Measurements from ENCODE around the gene ARHGAP28. TPM values are rescaled to one million over a fixed set of nuclear protein-coding genes. Genes with fewer than 3 reads are reported as not detected.

The ARHGAP28 gene
- total RNA-seq, 4 donors from 2014 or later, result 1.0 to 39.0 (median 8.7) TPM

- H3K4me3 ChIP-seq, result no peak overlapping the region
- no peak for DNase-seq
- no peaks in the 10 kb centered on the region for H3K27me3 ChIP-seq
- H3K9me3 ChIP-seq, result no peaks in the 10 kb centered on the region
- no peak overlapping the region for H3K27ac ChIP-seq
- no peaks in the 10 kb centered on the region for H3K36me3 ChIP-seq
- TF ChIP-seq POLR2A (IDR thresholded peaks at IDR 0.05) (no peak), CTCF (IDR thresholded peaks at IDR 0.05) (no peak)
- no peaks in the 10 kb centered on the region for H3K4me1 ChIP-seq
- intact Hi-C loops (cut with DNase I; ENCODE audit: low total_unique reads), result no loop called here
Measured at GRCh38 chr18:6963452-6964097, 234.1 kb downstream of the ARHGAP28 start.

Small RNA genes within 50 kb of the gene (small RNA-seq; reads per million reads assigned to genes)
- gene RNU6-916P, result not detected
